Measurements from ENCODE around the gene API5.
"Not testable (repeated sequence)": the region's sequence is repeated elsewhere in the genome, so short reads cannot be mapped to it uniquely, and the experiment has no call there.

GRCh38 chr11:43351426-43351825 lies 39.6 kb downstream of the API5 start:
- TF ChIP-seq CTCF, POLR2A (IDR thresholded peaks at IDR 0.05): not testable (repeated sequence)

All from Peyer's patch (tissue), 4 donors.